HUES6 (cell line): Measurements from ENCODE around the gene XYLT1.

ENCODE experiments used
- H3K27ac ChIP-seq: 2 replicates; pipeline ENCODE4 v1.7.0; 2013; ENCODE audit warnings: low read depth, mild to moderate bottlenecking, low read length, inconsistent platforms
- H3K27me3 ChIP-seq: 2 replicates; pipeline ENCODE4 v1.6.1; 2013; ENCODE audit warnings: low read length; ENCODE audit not compliant: control insufficient read depth, insufficient read depth
- H3K36me3 ChIP-seq: 2 replicates; pipeline ENCODE4 v1.6.1; 2013; ENCODE audit warnings: low read length; ENCODE audit not compliant: control insufficient read depth, insufficient read depth
- H3K4me1 ChIP-seq: 2 replicates; pipeline ENCODE4 v1.6.1; 2013; ENCODE audit warnings: low read length; ENCODE audit not compliant: control insufficient read depth, insufficient read depth
- H3K4me3 ChIP-seq: 2 replicates; pipeline ENCODE4 v1.5.1; 2013; ENCODE audit warnings: low read depth, low read length
- H3K9ac ChIP-seq: one replicate; pipeline ENCODE4 v1.6.1; 2013; ENCODE audit warnings: mild to moderate bottlenecking, low read length
- H3K9me3 ChIP-seq: 2 replicates; pipeline ENCODE4 v1.6.1; 2013; ENCODE audit warnings: low read depth, low read length; ENCODE audit not compliant: control insufficient read depth, insufficient read depth

The XYLT1 gene

DNA sequence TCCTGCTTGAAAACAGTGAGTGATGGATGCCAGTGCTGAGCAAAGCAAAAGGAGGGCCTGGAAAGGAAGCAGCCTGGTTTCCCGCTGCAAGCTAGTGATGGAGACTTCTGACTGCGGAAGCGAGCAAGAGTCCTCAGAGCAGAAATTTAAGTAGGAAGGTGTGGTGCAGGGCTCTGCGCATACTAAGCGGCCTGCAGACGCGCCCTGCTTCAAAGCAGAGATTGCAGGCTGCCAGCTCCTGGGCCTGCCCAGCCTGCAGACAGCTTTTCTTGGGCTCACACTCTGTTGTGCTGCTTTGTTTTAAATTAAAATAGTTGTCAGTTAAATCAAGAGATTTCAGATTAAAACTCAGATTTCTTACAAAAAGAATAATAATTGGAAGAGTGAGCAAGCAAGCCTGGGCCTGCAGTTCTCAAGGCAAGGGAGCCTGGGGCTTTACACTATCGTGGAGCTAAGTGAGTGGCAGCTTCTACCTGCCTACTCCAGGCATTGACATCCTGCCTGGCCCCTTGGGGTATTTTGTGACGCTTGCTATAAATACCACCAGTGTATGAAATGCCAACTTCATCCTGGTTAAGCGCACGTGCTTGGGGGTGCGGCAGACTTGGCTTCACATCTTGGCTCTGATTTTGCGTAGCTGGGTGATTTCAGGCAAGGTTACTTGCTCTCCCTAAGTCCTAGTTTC lies 237.3 kb downstream of the XYLT1 start:
- Histone ChIP-seq H3K4me3 (no peak overlapping the region), H3K27ac (no peak overlapping the region), H3K9ac (no peak overlapping the region), H3K36me3 (no peaks in the 10 kb centered on the region), H3K4me1 (no peaks in the 10 kb centered on the region), H3K27me3 (no peaks in the 10 kb centered on the region), H3K9me3 (no peaks in the 10 kb centered on the region; the same call in 1 of the 2 replicates)

DNA sequence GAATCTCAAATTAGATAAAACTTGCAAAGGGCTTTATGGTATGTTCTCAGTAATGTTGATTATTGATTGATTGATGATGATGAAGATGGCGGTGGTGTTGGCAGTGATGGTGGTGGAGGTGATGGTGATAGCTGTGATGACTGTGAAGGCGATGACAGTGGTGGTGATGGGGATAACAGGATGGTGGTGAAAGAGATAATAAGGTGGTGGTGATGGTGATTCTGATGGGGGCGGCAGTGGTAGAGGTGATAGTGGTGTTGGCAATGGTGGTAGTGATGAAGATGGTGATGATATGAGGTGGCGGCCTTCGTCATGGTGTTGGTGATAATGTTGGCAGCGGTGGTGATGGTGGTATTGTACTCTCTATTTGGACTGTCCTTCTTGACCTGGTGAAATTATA lies 238.3 kb downstream of the XYLT1 start:
- Histone ChIP-seq H3K9ac (no peak overlapping the region), H3K27me3 (no peaks in the 10 kb centered on the region), H3K4me3 (no peak overlapping the region), H3K36me3 (no peaks in the 10 kb centered on the region), H3K4me1 (peaks cover 4% of the 10 kb centered on the region; the same call in 1 of the 2 replicates), H3K9me3 (no peaks in the 10 kb centered on the region; the same call in 1 of the 2 replicates), H3K27ac (no peak overlapping the region)

DNA sequence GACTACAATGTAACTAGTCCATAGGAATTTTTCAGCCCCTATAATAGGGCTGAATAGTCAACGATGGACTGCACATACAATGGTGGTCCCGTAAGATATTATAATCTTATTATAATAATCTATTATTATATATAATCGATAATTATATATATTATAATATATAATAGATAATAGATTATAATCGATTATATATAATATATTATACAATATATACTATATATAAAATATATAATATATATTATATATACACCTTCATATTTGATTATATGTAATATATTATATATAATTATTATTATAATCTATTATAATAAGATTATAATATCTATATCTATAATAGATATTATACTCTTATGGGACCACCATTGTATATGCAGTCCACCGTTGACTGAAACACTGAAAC lies 238.8 kb downstream of the XYLT1 start:
- Histone ChIP-seq H3K27ac (no peak overlapping the region), H3K4me3 (no peak overlapping the region), H3K4me1 (peaks cover 8% of the 10 kb centered on the region), H3K9ac (no peak overlapping the region), H3K9me3 (no peaks in the 10 kb centered on the region; the same call in 1 of the 2 replicates), H3K27me3 (no peaks in the 10 kb centered on the region), H3K36me3 (no peaks in the 10 kb centered on the region)

DNA sequence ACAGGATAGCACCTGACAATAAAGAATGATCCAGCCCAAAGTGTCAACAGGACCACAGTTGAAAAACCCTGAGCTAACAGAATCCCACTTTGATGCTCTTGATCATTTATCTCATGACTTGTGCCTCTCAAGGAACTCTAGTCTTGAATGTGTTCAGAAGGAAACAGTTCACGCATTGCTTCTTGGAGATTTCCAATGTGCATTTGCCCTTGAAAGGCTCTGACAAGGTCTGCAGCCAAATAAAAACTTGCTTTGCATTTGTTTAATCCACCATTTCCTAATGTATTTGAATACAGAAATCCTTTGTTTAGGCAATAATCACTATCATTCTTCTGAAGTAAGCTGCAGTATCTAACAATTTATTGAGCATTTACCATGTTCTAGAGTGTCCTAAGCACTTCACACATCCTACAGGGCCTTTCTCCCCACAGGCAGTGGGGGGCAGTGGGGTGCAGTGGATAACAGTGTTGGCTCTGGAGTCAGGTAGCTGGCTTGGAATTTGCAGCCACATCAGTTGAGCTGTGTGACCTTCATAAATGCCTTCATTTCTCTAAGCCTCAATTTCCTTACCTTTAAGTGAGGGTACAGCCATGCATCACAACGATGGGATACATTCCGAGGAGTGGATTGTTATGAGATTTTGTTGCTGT lies 239.7 kb downstream of the XYLT1 start:
- Histone ChIP-seq H3K4me1 (peaks cover 8% of the 10 kb centered on the region), H3K4me3 (no peak overlapping the region), H3K9ac (no peak overlapping the region), H3K27me3 (no peaks in the 10 kb centered on the region), H3K36me3 (no peaks in the 10 kb centered on the region), H3K9me3 (no peaks in the 10 kb centered on the region), H3K27ac (no peak overlapping the region)

DNA sequence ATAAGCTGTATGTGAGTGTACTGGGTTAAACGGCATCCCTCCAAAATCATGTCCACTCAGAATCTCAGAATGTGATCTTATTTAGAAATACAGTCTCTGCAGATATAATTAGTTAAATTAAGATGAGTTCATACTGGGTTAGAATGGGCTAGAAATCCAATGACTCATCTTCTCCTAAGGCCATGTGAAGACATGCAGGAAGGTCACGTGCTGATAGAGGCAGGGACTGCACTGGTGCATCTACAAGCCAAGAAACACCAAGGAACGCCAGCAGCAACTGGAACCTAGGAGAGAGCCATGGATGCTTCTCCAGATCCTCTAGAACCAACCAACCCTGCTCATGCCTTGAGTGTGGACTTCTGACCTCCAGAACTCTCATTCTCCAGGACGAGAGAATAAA lies 241.0 kb downstream of the XYLT1 start:
- Histone ChIP-seq H3K9me3 (no peaks in the 10 kb centered on the region), H3K4me3 (no peak overlapping the region), H3K4me1 (peaks cover 8% of the 10 kb centered on the region), H3K36me3 (no peaks in the 10 kb centered on the region), H3K27ac (no peak overlapping the region), H3K9ac (no peak overlapping the region), H3K27me3 (no peaks in the 10 kb centered on the region)

DNA sequence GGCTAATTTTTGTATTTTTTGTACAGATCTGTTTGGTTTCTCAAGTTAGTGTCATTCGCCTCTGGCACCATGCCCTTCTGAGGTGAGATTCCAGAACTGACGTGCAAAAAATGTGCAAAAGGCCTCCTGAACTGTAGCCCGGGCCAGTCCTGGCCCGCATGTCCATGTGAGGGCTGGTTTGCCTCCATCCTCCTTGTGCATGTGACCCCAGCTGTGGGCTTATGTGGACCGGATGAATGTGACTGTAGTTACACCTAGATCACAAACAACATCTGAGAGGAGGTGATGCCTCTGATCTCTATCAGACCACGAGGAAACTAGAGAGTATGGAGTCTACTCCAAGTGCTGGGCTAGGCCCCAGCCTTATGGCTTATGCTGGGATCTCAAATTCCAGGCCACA lies 241.6 kb downstream of the XYLT1 start:
- Histone ChIP-seq H3K4me1 (peaks cover 8% of the 10 kb centered on the region), H3K4me3 (no peak overlapping the region), H3K27me3 (no peaks in the 10 kb centered on the region), H3K9ac (no peak overlapping the region), H3K36me3 (no peaks in the 10 kb centered on the region), H3K27ac (no peak overlapping the region), H3K9me3 (no peaks in the 10 kb centered on the region)

DNA sequence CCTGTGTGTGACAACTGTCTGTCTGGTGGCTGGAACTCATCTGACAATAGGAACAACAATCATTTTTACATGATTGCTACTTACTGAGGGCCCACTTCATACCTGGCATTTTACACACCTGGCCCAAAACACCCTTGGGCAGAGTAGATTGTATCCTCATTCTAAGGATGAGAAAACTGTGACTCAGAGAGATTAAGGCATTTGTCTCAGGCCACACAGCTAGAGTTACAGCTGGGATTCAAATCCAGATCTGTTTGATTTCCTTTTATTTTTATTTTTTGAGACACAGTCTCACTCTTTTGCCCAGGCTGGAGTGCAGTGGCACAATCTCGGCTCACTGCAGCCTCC lies 242.1 kb downstream of the XYLT1 start:
- Histone ChIP-seq H3K4me3 (no peak overlapping the region), H3K36me3 (no peaks in the 10 kb centered on the region), H3K27me3 (no peaks in the 10 kb centered on the region), H3K9me3 (no peaks in the 10 kb centered on the region), H3K4me1 (peaks cover 8% of the 10 kb centered on the region), H3K9ac (no peak overlapping the region), H3K27ac (no peak overlapping the region)

DNA sequence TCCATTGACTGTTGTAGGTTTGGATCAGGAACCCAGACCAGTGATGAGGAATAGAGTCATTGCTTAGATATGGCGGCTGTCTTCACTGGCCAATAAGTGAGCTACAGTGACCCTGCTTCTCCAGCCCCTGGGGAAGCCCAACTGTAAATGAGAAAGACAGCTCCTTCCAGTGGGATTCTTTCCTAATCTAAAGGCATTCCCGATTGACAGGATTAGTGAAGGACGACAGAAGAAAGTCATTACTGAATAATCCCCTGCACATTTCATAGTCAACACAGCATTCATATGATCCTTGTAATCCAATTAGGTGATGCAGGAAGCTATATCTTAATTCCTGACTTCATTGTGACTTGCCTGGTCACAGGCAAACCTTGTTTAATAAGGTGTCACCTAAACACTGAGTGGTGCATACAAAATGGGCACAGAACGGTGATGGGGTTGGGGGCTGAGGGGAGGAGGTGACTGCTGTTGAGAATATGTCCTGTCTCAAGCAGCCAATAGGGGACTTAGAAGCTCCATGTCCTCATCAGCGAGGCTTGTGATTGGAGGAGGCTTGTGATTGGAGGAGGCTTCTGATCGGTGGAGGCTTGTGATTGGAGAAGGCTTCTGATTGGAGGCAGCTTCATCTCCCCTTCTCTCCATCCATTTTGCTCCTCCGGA lies 242.6 kb downstream of the XYLT1 start:
- Histone ChIP-seq H3K4me1 (peaks cover 8% of the 10 kb centered on the region), H3K9ac (no peak overlapping the region), H3K27ac (no peak overlapping the region), H3K27me3 (no peaks in the 10 kb centered on the region), H3K9me3 (no peaks in the 10 kb centered on the region), H3K36me3 (no peaks in the 10 kb centered on the region), H3K4me3 (no peak overlapping the region)

DNA sequence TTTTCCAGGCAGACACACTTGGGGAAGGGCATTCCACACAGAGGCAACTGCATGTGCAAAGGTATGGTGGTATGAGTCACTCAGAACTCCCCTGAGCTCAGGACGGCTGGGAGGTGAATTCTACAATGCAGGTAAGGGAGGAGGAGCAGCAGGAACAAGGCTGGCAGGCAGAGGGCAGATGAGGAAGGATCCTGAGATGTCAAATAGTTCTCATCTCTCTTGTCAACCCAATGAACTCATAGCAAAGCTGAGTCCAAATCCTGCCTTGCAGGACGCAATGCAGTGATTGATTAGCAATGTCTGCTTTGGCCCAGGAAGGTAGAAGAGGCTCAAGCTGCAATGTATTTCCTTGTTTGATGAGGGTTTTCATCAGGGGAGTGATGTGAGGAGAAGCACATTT lies 243.5 kb downstream of the XYLT1 start:
- Histone ChIP-seq H3K36me3 (no peaks in the 10 kb centered on the region), H3K27me3 (no peaks in the 10 kb centered on the region), H3K4me3 (no peak overlapping the region), H3K9me3 (no peaks in the 10 kb centered on the region), H3K9ac (no peak overlapping the region), H3K27ac (no peak overlapping the region), H3K4me1 (peaks cover 13% of the 10 kb centered on the region)

DNA sequence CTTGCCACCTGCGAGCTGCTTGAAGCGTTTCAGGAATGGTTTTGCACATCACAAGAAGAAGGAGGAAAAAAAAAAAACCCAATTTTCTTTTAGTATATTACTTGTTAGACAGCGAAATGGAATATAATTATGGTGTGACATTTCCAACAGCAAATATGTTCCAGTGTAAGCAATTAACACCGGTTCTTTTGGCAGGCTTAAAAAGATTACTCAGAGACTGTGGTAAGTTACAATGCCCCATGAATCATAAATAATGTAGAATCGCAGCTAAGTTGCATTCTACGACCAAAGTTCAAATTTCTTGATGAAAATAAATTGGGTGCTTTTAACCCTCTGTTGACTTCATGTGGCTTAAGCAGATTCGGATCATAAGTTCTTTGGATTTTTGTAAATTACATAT lies 245.2 kb downstream of the XYLT1 start:
- H3K9me3 ChIP-seq = no peaks in the 10 kb centered on the region
- H3K27ac ChIP-seq = no peak overlapping the region
- H3K4me1 ChIP-seq = peaks cover 13% of the 10 kb centered on the region
- H3K4me3 ChIP-seq = no peak overlapping the region
- no peaks in the 10 kb centered on the region for H3K36me3 ChIP-seq
- H3K9ac ChIP-seq = no peak overlapping the region
- no peaks in the 10 kb centered on the region; the same call in 1 of the 2 replicates for H3K27me3 ChIP-seq

DNA sequence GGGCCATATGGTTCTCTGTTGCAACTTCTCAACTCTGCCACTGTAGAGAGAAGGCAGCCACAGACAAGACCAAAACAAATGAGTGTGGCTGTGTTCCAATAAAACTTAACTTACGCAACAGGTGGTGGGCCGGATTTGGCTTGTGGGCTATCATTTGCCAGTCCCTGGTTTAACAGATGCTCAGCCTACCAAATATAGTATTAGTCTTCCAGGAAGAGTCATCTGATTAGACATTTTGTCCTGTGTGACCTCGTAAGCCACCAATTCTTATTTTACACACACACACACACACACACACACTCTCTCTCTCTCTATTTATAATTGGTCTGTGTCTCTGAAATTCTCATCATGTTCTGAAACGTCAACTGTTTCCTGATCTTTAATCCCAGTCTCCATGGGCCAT lies 245.9 kb downstream of the XYLT1 start:
- Histone ChIP-seq H3K4me3 (no peak overlapping the region), H3K9me3 (no peaks in the 10 kb centered on the region), H3K9ac (no peak overlapping the region), H3K4me1 (peaks cover 13% of the 10 kb centered on the region), H3K27ac (no peak overlapping the region), H3K36me3 (no peaks in the 10 kb centered on the region), H3K27me3 (no peaks in the 10 kb centered on the region; the same call in 1 of the 2 replicates)
